Amniotic stem cell (primary cell): Measurements from ENCODE around the gene BRMS1L.
"Not testable (repeated sequence)": the region's sequence is repeated elsewhere in the genome, so short reads cannot be mapped to it uniquely, and the experiment has no call there.

Experiments used
- DNase-seq: peaks from one replicate; lab custom pipeline; 2025; lab: John Stamatoyannopoulos, UW

Gene BRMS1L, protein sequence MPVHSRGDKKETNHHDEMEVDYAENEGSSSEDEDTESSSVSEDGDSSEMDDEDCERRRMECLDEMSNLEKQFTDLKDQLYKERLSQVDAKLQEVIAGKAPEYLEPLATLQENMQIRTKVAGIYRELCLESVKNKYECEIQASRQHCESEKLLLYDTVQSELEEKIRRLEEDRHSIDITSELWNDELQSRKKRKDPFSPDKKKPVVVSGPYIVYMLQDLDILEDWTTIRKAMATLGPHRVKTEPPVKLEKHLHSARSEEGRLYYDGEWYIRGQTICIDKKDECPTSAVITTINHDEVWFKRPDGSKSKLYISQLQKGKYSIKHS

DNA sequence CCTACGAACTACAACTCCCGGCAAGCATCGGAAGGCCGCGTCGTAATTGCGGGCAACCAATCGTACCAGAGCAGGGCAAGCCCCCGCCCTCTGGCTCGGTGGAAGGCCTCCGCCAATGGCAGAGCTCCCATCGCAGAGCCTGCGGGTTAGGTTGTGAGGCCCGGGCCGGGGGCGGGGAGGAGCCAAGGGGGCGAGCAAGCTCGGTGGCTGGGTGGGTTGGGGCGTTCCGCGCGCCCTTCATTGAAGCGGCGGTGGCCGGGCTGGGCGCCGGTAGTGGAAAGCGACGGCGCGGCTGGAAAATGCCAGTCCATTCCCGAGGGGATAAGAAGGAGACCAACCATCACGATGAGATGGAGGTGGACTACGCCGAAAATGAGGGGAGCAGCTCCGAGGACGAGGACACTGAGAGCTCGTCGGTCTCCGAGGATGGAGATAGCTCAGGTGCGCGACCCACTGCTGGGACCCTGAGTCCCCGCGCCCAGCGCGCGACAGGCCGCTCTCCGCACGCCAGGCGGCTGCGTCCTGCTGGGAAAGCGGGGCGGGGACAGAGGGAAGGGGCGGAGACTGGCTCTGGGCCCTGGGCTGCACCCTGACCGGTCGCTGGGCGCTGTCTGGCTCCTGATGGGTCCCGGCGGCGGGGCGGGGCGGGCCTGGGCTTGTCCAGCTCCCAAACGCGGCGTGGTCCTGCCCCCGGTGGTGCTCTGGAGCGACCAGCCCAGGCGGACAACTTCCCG lies at the start of gene BRMS1L:
Gene BRMS1L (plus strand): TSS at position 121 of the 734 bp plus-strand sequence. CDS start 179 bp downstream, at position 300.
- DNase-seq = peak; percentile 93

DNA sequence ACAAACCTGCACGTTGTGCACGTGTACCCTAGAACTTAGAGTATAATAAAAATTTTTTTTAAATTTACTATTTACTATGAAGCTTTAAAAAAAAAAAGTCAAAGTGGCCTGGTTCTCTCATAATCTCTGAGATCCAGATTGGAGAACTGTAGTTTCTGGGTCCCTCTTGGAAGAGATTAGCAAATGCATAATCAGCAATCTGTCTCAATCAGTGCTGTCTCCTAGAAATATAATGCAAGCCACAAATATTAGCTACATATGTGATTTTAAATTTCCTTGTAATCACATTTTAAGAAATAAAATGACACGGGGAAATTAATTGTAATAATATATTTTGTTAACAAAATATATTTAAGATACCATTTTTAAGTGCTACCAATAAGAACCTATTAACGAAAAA lies 49.3 kb upstream of the BRMS1L start:
- no peak for DNase-seq

DNA sequence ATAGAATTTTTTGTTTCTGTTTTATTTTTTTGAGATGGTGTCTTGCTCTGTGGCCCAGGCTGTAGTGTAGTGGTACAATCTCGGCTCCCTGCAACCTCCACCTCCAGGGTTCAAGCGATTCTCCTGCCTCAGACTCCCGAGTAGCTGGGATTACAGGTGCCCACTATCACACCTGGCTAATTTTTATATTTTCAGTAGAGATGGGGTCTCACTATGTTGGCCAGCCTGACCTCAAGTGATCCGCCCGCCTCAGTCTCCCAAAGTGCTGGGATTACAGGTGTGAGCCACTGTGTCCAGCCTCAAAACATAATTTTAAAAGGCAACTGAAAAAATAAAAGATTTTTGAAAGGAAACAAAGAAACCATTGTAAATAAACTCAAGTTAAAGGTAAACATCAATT lies 48.6 kb upstream of the BRMS1L start:
- not testable (repeated sequence) for DNase-seq

DNA sequence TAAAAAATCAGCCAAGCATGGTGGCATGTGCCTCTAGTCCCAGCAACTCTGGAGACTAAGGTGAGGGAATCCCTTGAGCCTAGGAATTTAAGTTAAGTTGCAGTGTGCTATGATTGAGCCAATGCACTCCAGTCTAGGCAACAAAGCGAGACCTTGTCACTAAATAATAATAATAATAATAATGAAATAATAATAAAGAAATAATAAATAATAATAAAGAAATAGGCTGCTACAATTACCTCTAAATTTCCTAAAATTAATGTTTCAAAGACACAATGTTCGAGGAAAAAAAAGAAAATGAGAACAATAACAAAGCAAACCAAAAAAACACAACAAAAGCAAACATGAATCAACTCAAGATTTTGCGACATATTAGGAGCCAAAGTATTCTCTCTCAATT lies 46.8 kb upstream of the BRMS1L start:
- no peak for DNase-seq

DNA sequence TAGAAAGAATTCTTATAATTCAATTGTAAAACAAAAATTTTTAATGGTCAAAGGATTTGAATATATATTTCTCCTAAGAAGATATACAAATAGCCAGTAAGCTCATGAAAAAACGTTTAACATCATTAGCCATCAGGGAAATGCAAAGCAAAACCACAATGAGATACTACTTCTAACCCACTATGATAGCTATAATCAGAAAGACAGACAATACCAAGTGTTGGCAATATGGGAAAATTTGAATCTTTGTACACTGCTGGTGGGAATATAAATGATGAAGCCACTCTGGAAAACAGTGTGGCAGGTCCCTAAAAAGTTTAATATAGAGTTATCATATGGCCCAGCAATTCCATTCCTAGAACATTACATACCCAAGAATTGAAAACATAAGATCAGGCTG lies 42.4 kb upstream of the BRMS1L start:
- DNase-seq = no peak

DNA sequence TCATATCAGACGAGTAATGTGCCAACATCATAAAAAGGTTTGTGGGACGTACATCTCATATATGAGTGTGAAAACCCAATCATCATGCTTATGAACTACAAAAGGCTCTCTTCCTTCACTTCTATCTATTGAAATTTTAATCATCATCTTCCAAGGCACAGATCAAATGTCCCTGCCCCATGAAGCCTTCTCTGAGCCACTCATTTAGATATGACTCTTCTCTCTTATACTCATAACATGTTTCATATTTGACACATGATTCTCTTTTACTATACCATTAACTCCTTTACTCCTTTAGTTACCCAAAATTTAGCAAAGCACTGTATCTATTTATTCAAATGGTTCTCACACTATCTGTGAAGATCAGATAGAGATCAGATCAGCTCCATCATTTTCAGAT lies 39.3 kb upstream of the BRMS1L start:
- DNase-seq = no peak

DNA sequence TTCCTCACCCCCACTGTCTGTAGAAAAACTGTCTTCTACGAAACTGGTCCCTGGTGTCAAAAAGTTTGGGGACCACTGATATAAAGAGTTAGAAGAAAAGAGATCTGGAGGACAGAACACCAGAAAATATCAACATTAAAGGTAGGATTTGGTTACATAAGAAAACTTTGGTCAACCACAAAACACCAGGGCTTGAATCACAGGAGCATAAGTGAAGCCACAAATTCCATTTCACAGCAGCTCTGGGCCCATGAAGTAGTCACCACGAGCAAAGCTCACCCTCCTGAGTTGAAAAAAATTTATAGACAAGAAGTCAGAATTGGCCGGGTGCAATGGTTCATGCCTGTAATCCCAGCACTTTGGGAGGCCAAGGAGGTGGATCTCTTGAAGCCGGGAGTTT lies 36.5 kb upstream of the BRMS1L start:
- no peak for DNase-seq

DNA sequence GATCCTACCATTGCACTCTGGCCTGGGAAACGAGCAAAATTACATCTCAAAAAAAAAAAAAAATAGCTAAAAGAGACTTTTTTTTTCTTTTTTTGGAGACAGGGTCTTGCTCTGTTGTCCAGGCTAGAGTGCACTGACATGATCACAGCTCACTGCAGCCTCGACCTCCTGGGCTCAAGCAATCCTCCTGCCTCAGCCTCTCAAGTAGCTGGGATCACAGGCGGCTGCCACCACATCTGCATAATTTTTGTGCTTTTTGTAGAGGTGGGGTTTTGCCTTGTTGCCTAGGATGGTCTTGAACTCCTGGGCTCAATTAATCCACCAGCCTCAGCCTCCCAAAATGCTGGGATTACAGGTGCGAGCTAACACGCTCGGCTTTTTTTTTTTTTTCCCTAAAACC lies 28.3 kb upstream of the BRMS1L start:
- no peak for DNase-seq

DNA sequence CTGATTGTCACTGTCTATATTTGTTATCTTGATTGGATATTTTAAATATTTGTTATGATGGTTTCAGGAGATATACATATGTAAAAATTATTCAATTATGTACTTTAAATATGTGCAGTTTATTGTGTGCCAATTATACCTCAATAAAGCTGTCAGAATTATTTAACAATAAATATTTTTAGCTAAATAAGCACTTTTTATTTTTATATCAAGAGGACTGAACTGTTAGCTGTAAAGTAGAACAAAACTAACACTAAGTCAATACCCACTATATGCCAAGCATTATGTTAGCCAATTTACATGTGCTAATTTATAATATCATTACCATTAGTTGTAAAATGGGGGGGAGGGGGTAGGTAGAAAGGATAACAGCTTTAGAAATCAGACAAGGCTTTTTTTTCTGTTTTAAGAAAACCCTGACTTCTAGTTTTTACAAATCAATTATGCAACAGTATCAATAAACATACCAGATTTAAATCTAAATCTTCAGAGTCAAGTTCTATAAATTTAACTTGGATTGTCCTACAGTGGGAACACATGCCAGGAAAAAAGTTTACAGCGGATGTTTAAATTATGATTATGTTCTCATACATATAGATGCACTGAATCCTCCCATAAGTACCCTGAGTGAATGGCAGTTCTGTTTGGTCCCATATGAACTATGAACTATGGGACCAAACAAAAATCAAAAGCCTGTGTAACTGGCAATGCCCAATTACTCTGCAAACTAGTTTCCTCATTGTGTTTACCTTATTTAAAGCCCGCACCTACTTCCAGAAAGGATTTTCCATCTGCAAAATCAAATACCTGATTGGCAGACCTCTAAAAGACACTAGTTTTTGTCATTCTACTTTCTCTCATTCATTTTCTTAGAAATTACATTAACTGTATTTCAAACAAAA lies 19.9 kb upstream of the BRMS1L start:
- no peak for DNase-seq

DNA sequence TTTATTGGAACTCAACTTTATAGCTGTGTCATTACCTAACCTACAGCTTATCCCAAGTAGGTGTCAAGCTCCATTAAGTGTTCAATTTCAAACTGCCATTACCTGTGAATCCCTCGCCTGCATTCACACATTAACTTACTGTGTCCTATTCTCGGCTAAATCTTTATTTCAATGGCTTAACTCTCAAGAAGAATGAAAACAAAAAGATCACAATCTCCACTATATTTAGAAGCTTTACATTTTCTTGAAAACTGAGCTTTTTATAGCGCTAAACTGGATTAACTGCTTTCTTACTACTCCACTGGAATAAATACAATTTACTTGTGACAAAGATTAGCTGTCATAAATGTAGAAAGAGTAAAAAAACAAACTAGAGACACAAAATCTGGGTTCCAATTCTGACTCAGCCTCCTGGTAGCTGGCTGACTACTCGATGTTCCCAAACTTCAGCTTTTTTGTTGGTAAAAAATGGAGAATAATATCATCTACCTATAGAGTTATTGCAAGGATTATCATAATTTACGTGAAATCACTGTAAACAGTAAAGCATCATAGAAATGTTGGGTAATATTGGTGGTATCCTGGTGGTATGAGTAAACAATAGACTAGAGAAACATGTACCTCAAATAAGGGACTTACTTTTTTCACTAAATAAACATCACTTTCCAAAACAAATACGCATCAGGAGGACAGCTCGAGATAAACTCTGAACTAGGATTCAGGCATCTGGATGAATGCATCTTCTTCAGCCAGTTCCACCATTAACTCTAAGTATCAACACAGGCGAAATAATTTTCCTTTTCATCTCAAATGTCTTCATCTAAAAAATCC lies 18.8 kb upstream of the BRMS1L start:
- no peak for DNase-seq

DNA sequence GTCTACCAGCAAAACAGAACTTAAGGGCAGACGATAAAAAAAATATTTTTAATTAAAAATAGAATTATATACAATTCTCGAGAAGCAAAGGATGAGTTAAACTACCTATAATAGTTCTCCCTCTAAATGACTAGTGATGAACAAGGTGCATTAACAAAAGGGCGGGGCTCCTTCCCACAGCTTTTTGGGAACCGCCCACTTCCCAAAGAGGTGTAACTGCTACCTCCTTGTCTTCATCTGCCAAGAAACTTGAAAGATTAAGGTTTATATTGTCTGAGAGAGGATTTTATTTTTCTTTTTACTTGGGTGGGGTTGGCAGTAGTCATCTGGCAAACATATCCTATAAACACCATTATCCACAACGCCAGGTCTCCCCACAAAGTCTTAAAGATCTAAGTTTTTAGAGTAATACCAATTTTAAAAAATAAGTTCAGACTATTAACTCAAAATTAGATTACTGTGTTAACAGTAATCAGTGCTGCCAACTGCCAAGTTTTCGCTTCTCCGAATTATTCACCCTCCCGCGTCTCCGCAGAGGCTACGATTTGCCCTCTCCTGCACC lies 18.0 kb upstream of the BRMS1L start:
- DNase-seq = no peak

DNA sequence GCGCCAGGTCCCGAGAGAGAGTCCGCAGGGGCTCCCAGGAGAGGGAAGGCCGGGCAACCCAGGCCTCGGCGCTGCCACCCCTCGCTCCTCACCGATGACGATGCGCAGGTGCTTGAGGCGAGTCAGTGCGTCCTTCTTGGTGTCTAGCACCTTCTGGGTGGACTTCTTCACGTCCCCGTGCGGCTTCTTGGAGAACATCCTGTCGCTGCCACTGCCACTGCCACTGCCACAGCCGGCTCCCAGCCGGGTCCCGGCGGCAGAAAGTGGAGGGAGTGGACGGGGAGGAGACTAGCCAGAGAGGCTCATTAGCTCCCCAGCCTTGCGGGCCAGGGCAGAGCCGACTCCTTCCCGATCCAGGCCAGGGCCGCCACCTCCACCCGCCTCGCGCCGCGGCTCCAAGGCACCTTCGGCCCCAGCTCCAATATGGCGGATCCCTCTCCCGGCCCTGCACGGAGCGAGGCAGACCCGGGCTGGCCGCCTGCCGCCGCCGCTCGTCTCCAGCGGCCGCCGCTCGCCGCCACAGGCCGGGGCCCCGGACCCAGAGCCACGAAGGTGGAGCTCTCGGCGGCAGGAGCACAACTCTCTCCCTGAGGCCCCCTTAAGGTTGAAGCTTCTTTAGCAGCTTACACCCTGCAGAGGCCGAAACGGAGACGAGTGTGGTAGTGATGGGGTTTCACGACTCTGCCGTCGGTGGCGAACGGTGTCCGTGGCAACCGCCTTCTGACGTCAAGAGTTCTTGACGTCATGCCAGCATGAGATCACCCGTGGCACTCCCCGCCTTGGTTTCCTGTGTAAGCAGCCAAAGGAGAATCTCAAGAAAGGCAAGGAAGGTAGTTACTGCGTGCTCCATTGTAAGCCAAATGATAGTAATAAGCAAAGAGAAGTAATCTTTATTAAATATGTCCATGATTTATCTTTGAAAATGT lies 17.2 kb upstream of the BRMS1L start, which contains the start of gene RALGAPA1:
Gene RALGAPA1 (minus strand): TSS at position 658 of the 926 bp plus-strand sequence. CDS start 460 bp downstream, at position 198.
- peak; percentile 96 for DNase-seq

DNA sequence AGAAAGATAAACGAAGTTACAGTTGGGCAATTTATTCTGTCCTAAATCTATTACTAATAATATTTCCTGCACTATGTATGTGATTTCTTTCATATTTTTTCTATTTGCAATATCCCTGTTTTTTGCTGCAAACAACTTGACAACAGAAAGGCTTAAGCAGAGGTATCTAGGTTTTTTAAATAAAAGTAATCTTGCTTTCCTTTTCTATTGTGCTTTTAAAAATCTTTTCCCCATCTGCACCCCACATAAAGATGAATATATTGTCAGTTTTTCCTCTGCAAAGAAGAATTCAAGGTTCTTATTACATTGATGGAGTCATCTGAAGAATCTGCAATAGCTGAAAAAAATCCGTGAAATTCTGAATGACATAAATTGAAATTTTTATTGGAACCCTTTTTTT lies 16.5 kb upstream of the BRMS1L start:
- no peak for DNase-seq

DNA sequence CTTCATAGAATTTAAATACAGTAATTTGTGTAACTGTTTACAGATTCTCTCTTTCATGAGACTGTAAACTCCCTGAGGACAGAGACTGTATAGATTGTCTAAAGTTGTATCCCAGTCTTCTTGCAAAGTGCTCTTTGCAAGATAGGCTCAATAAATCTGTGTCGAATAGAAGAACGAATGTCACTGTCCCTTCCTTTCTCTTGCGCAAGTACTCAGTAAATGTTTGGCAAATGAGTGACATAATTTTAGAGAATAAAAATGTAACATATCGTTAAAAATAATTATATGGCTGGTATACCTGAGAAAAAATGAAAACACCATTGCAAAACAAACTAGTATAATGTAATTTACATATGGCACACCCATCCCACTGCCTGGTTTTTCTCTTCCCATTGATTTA lies 15.2 kb upstream of the BRMS1L start:
- no peak for DNase-seq

DNA sequence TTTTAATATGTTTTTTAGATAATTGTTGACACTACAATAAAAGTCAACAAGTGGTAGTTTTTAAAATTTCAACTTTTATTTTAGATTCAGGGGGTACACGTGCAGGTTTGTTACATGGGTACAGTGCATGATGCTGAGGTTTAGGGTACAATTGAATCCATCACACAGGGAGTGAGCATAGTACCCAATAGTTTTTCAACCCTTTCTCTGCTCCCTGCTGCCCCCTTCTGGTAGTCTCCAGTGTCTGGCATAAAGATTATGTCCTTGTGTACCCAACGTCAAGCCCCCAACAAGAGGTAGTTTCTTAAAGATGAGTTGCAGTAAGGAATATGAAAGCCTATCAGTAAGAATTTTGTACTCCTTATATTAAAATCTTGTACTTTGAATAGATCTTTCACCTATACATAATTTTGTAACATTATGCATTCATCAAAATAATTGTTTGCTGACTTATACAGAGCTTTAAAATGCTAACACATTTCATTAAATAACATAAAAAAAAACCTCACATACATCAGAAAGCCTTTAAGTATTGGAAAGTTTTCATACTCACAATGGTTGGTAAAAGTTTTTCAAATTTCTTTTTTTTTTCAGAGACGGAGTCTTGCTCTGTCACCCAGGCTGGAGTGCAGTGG lies 11.7 kb upstream of the BRMS1L start:
- no peak for DNase-seq

DNA sequence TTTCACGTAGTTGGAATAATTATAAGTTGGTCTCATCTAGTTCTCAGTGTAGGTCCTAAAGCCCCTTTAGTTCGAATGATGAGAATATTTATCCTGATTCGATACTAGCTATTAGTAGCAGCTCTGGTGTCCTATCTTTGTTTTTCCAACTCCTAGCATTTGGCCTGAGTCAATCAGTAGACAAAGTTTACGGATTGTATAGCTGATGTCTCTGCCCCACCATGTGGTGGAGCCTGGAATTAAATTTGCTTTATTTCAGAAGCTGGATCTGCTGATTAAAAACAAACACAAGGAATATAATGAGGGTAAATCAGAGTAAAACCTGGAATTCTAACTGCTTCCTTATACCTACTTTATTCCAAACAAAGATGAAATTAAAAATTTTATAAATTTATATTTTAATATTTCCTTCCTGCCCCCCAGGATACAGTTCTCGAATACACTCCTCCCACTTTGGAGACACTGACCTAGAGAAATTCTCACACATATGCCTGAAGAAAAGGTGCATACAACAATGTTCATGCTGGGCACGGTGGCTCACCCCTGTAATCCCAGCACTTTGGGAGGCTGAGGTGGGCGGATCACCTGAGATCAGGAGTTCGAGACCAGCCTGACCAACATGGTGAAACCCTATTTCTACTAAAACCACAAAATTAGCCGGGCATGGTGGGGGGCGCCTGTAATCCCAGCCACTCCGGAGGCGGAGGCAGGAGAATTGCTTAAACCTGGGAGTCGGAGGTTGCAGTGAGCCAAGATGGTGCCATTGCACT lies 7.6 kb upstream of the BRMS1L start:
- peak; percentile 39 for DNase-seq

DNA sequence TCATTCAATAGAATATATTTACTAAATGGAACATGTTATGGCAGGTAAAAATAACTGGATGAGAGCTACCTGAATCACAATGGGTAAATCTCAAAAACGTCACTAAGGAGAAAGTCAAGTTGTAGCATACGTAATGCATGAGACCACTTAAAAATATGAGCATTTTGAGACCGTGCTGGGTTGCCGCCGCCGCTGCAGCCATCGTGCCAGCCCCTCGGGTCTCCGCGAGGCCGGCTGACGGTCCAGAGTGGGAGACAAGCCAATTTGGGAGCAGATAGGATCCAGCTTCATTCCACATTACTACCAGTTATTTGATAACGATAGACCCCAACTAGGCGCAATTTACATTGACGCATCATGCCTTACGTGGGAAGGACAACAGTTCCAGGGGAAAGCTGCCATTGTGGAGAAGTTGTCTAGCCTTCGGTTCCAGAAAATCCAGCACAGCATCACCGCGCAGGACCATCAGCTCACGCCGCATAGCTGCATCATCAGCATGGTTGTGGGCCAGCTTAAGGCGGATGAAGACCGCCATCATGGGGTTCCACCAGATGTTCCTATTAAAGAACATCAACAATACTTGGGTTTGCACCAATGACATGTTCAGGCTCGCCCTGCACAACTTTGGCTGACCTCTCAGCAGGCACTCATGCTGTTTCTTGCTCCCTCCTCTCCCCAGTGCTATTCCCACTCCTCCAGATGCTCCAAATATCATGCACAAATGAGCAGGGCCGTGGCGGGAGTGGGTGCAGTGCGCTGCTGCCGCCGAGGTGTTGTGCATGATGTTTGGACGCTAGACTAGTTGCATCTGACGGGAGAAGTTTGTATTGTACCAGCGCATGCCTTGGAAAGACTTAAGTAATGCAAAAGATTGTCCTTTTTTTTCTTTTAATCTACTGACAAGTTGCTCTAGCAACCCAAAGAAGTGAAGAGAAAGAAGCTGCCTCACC lies 6.3 kb upstream of the BRMS1L start:
- DNase-seq = no peak
